Keratinocyte (primary cell): ENCODE measurements around the gene SMPD3. TPM values are rescaled to one million over a fixed set of nuclear protein-coding genes. Genes with fewer than 3 reads are reported as not detected.

Experiments used
- DNase-seq: peaks from one replicate; pipeline ENCODE4 v3.0.0-alpha.2; 2011; ENCODE audit warnings: low read depth, missing footprints, low spot score
- FAIRE-seq: peaks from 2 replicates; lab custom pipeline; 2011; peaks lifted over from hg19 to GRCh38; lab: Jason Lieb, UNC
- H2AFZ ChIP-seq: 2 replicates; pipeline ENCODE4 v1.6.0; 2012; ENCODE audit warnings: low read length, control low read depth, inconsistent platforms; ENCODE audit not compliant: control insufficient read depth
- H3K27ac ChIP-seq: 2 replicates; pipeline ENCODE4 v1.5.1; 2011; ENCODE audit warnings: low read length; ENCODE audit not compliant: control insufficient read depth, insufficient read depth
- H3K27me3 ChIP-seq: 3 replicates; pipeline ENCODE4 v1.6.0; 2011; ENCODE audit warnings: low read length; ENCODE audit not compliant: control insufficient read depth, insufficient read depth; ENCODE audit errors: extremely low read depth
- H3K36me3 ChIP-seq, 2 experiments: 2 replicates in 1 of 2; 3 replicates in 1 of 2; pipeline ENCODE4 v1.5.1; 2011; ENCODE audit warnings: low read length in 2 of 2, mild to moderate bottlenecking in 1 of 2; ENCODE audit not compliant: control insufficient read depth in 2 of 2, insufficient read depth in 2 of 2; ENCODE audit errors: extremely low read depth in 1 of 2
- H3K4me1 ChIP-seq: 3 replicates; pipeline ENCODE4 v1.5.1; 2011; ENCODE audit warnings: low read length; ENCODE audit not compliant: control insufficient read depth, insufficient read depth; ENCODE audit errors: extremely low read depth
- H3K4me2 ChIP-seq: 3 replicates; pipeline ENCODE4 v1.6.0; 2011; ENCODE audit warnings: low read depth, low read length; ENCODE audit not compliant: control insufficient read depth, insufficient read depth; ENCODE audit errors: extremely low read depth
- H3K4me3 ChIP-seq, 3 experiments: fragments of 200-600 bp in 1 of 3; sonication (generic) in 1 of 3; 2 replicates in 2 of 3; 3 replicates in 1 of 3; pipeline ENCODE4 v1.5.1; 2011 to 2016; ENCODE audit warnings: low read length in 3 of 3, mild to moderate bottlenecking in 3 of 3, control low read depth in 2 of 3, inconsistent platforms in 1 of 3, low read depth in 1 of 3, mixed read lengths in 1 of 3, mixed run types in 1 of 3, moderate library complexity in 1 of 3; ENCODE audit not compliant: control insufficient read depth in 2 of 3, insufficient read depth in 2 of 3; ENCODE audit errors: extremely low read depth in 1 of 3
- H3K79me2 ChIP-seq: 2 replicates; pipeline ENCODE4 v1.6.0; 2012; ENCODE audit warnings: low read length; ENCODE audit not compliant: control insufficient read depth, insufficient read depth
- H3K9ac ChIP-seq: 3 replicates; pipeline ENCODE4 v1.6.0; 2011; ENCODE audit warnings: low read length; ENCODE audit not compliant: control insufficient read depth, insufficient read depth; ENCODE audit errors: extremely low read depth
- H3K9me1 ChIP-seq: 3 replicates; pipeline ENCODE4 v1.6.0; 2011; ENCODE audit warnings: low read length; ENCODE audit not compliant: control insufficient read depth, insufficient read depth; ENCODE audit errors: extremely low read depth
- H3K9me3 ChIP-seq: 2 replicates; pipeline ENCODE4 v1.5.1; 2012; ENCODE audit warnings: low read depth, low read length; ENCODE audit not compliant: control insufficient read depth
- H4K20me1 ChIP-seq: 3 replicates; pipeline ENCODE4 v1.6.0; 2011; ENCODE audit warnings: low read length; ENCODE audit not compliant: control insufficient read depth, insufficient read depth; ENCODE audit errors: extremely low read depth
- CTCF ChIP-seq, 3 experiments: IDR thresholded peaks in 1 of 3; conservative IDR thresholded peaks in 1 of 3; optimal IDR thresholded peaks in 1 of 3; 2 replicates in 2 of 3; 3 replicates in 1 of 3; pipeline versions ENCODE3 to v1.5.1; 2011; ENCODE audit warnings: low read length in 3 of 3, mild to moderate bottlenecking in 3 of 3, moderate library complexity in 2 of 3, control low read depth in 1 of 3, inconsistent platforms in 1 of 3; ENCODE audit not compliant: insufficient read depth in 2 of 3; ENCODE audit errors: extremely low read depth in 1 of 3
- EZH2 ChIP-seq: IDR thresholded peaks from one replicate; pipeline ENCODE4 v1.6.1; 2012; ENCODE audit warnings: inconsistent platforms, mild to moderate bottlenecking, low read length, moderate library complexity
- dilution Hi-C: fragments of 300-500 bp; cut with MboI; formaldehyde crosslinking; loops from one replicate; pipeline ENCODE4 v1.7.0; 2020; ENCODE audit warnings: low sequenced_read_pairs; ENCODE audit not compliant: extremely low pct_ligation_motif_present
- polyA plus RNA-seq, 5 experiments: library from polyadenylated mRNA; depleted of rRNA in 3 of 5; stranded (reverse) in 3 of 5; stranded (forward) in 1 of 5; unstranded in 1 of 5; fragments of >200 nt; gene quantifications; 1 replicate in 1 of 5; 2 replicates in 3 of 5; 3 replicates in 1 of 5; pipeline versions ENCODE4 v1.2.1 to v1.2.3, GENCODE V29; 2011 to 2012; ENCODE audit warnings: missing spikeins in 2 of 5, low read depth in 1 of 5, low replicate concordance in 1 of 5

SMPD3 gene
- polyA plus RNA-seq, 1 donor (not counting 4 experiments of a cell fraction or from before 2014, with no cell fraction given): 0.34 TPM

DNA sequence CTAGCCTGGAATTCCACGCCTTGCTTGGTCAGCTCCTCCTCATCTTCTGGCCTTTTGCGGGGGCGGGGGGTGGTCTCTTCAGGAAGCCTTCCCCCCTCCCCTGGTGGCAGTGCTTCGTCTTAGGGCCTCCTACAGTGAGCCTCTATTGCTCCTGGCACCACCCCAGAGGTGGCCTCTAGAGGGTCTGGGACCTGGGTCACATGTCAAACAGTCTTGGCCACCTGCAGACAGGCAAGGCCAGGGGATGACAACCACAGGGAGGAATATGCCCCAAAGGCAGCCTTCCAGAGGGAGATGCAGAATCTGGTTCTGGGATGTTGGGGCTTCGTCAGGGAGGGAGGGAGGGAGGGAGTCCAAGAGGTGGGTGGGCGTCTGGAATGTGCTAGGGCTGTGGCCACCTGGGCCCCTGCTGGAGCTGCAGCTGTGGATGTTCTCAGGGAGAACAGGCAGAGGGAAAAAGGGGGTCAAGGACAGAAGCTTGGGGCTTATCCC lies 50.6 kb downstream of the SMPD3 start:
- no peak overlapping the region for H3K4me2 ChIP-seq
- no peaks in the 10 kb centered on the region for H4K20me1 ChIP-seq
- no peaks in the 10 kb centered on the region for H3K9me1 ChIP-seq
- TF ChIP-seq EZH2: no peak
- no peak for TF ChIP-seq CTCF (optimal IDR thresholded peaks at IDR 0.05 in 1 of 3, IDR thresholded peaks at IDR 0.05 in 1 of 3, conservative IDR thresholded peaks at IDR 0.05 in 1 of 3; ENCODE audit: extremely low read depth in 1 of 3, insufficient read depth in 2 of 3, low read length in 3 of 3)
- no peaks in the 10 kb centered on the region for H3K4me1 ChIP-seq
- FAIRE-seq (no peak), DNase-seq (no peak)
- no peak overlapping the region for H3K9ac ChIP-seq
- no peak overlapping the region for H3K27ac ChIP-seq
- no peaks in the 10 kb centered on the region for H3K79me2 ChIP-seq
- no peak overlapping the region for H3K4me3 ChIP-seq
- dilution Hi-C loops: no loop called here
- no peak overlapping the region for H2AFZ ChIP-seq
- H3K36me3 ChIP-seq: no peaks in the 10 kb centered on the region
- H3K27me3 ChIP-seq: peaks cover 13% of the 10 kb centered on the region
- H3K9me3 ChIP-seq: no peaks in the 10 kb centered on the region

GRCh38 chr16:68396481-68396880 lies 51.8 kb downstream of the SMPD3 start:
- H3K4me2 ChIP-seq: no peak overlapping the region
- H3K27ac ChIP-seq: no peak overlapping the region
- H3K4me1 ChIP-seq: no peaks in the 10 kb centered on the region
- no peak overlapping the region for H2AFZ ChIP-seq
- peaks cover 13% of the 10 kb centered on the region for H3K27me3 ChIP-seq
- no peaks in the 10 kb centered on the region for H3K36me3 ChIP-seq
- TF ChIP-seq EZH2 (no peak), CTCF (optimal IDR thresholded peaks at IDR 0.05 in 1 of 3, IDR thresholded peaks at IDR 0.05 in 1 of 3, conservative IDR thresholded peaks at IDR 0.05 in 1 of 3; ENCODE audit: extremely low read depth in 1 of 3, insufficient read depth in 2 of 3, low read length in 3 of 3) (peak; percentile 72 to 74 (median 73))
- H3K4me3 ChIP-seq: no peak overlapping the region
- FAIRE-seq: peak; percentile 73
- H4K20me1 ChIP-seq: no peaks in the 10 kb centered on the region
- dilution Hi-C loops: no loop called here
- DNase-seq: no peak
- H3K9me3 ChIP-seq: no peaks in the 10 kb centered on the region
- H3K79me2 ChIP-seq: no peaks in the 10 kb centered on the region
- H3K9me1 ChIP-seq: no peaks in the 10 kb centered on the region
- no peak overlapping the region for H3K9ac ChIP-seq
